Activated T-cell treated with anti-CD3 and anti-CD28 coated beads, Interleukin-2, amount 50 U/mL, for 4 hours (primary cell): ENCODE results near the gene ARRDC3. TPM values are rescaled to one million over a fixed set of nuclear protein-coding genes. Genes with fewer than 3 reads are reported as not detected.
A peak's percentile ranks its signal among the peaks of the same experiment; 100 is the strongest.
"Not testable (repeated sequence)": the region's sequence is repeated elsewhere in the genome, so short reads cannot be mapped to it uniquely, and the experiment has no call there.

ENCODE experiments used
- ATAC-seq, 2 donors: fragments of 200-7000 bp; cut with Tn5 transposase; one replicate each; pipeline ENCODE4 v1.10.0; 2021
- DNase-seq: peaks from one replicate; pipeline ENCODE4 v3.0.0-alpha.2; 2020
- H3K27me3 Mint-ChIP-seq: one replicate; pipeline ENCODE4 v1.8.0; 2021; ENCODE audit warnings: low read depth, mixed read lengths
- H3K36me3 Mint-ChIP-seq: one replicate; pipeline ENCODE4 v1.8.0; 2022; ENCODE audit warnings: mixed read lengths; ENCODE audit not compliant: insufficient read depth
- H3K4me1 Mint-ChIP-seq: one replicate; pipeline ENCODE4 v1.8.0; 2021; ENCODE audit warnings: low read depth, mixed read lengths
- H3K4me3 Mint-ChIP-seq: one replicate; pipeline ENCODE4 v1.8.0; 2021; ENCODE audit warnings: mild to moderate bottlenecking, moderate library complexity, mixed read lengths
- H3K9me3 Mint-ChIP-seq: one replicate; pipeline ENCODE4 v1.8.0; 2021; ENCODE audit warnings: mixed read lengths
- total RNA-seq, 3 donors: library from RNA; stranded (reverse); gene quantifications; one replicate each; pipeline ENCODE4 v1.2.1, GENCODE V29; 2021

ARRDC3 gene
- total RNA-seq, 3 donors from 2014 or later = 14.5 to 30.2 (median 24.1) TPM

- H3K36me3 Mint-ChIP-seq = peaks cover 2% of the 10 kb centered on the region
- ATAC-seq (no peak), DNase-seq (no peak)
- peaks cover 10% of the 10 kb centered on the region for H3K9me3 Mint-ChIP-seq
- H3K4me1 Mint-ChIP-seq = peaks cover 14% of the 10 kb centered on the region
- no peak overlapping the region for H3K4me3 Mint-ChIP-seq
- no peaks in the 10 kb centered on the region for H3K27me3 Mint-ChIP-seq
These were observed 23.0 kb downstream of the ARRDC3 start for GRCh38 chr5:91359962-91360609.

- H3K4me1 Mint-ChIP-seq = peaks cover 14% of the 10 kb centered on the region
- peaks cover 10% of the 10 kb centered on the region for H3K9me3 Mint-ChIP-seq
- ATAC-seq = no peak
These were observed 25.3 kb downstream of the ARRDC3 start for GRCh38 chr5:91357806-91358205.

GRCh38 chr5:91357012-91357634, 26.0 kb downstream of the ARRDC3 start:
- H3K4me3 Mint-ChIP-seq = no peak overlapping the region
- DNase-seq = no peak
- H3K27me3 Mint-ChIP-seq = no peaks in the 10 kb centered on the region
- peaks cover 10% of the 10 kb centered on the region for H3K9me3 Mint-ChIP-seq
- ATAC-seq = no peak
- peaks cover 2% of the 10 kb centered on the region for H3K36me3 Mint-ChIP-seq
- H3K4me1 Mint-ChIP-seq = peaks cover 12% of the 10 kb centered on the region

More at GRCh38 chr5:91357806-91358205, 25.3 kb downstream of the ARRDC3 start:
- H3K27me3 Mint-ChIP-seq = no peaks in the 10 kb centered on the region
- DNase-seq = no peak
- peaks cover 2% of the 10 kb centered on the region for H3K36me3 Mint-ChIP-seq
- no peak overlapping the region for H3K4me3 Mint-ChIP-seq

- not testable (repeated sequence) for H3K27me3 Mint-ChIP-seq, ATAC-seq, H3K9me3 Mint-ChIP-seq, DNase-seq, H3K4me3 Mint-ChIP-seq, H3K4me1 Mint-ChIP-seq, H3K36me3 Mint-ChIP-seq
These were observed 28.2 kb downstream of the ARRDC3 start for GRCh38 chr5:91354867-91355266.

- no peak for DNase-seq
- Mint-ChIP-seq H3K4me3 (no peak overlapping the region), H3K9me3 (no peaks in the 10 kb centered on the region), H3K36me3 (no peaks in the 10 kb centered on the region), H3K4me1 (no peaks in the 10 kb centered on the region), H3K27me3 (no peaks in the 10 kb centered on the region)
- ATAC-seq = no peak
These were observed 30.1 kb downstream of the ARRDC3 start for GRCh38 chr5:91352831-91353695.

GRCh38 chr5:91345461-91345860, 37.7 kb downstream of the ARRDC3 start:
- ATAC-seq (no peak), DNase-seq (no peak)
- no peak overlapping the region for H3K4me3 Mint-ChIP-seq
- H3K36me3 Mint-ChIP-seq = no peaks in the 10 kb centered on the region
- no peaks in the 10 kb centered on the region for H3K4me1 Mint-ChIP-seq
- no peaks in the 10 kb centered on the region for H3K27me3 Mint-ChIP-seq
- H3K9me3 Mint-ChIP-seq = no peaks in the 10 kb centered on the region

GRCh38 chr5:91344661-91345200, 38.4 kb downstream of the ARRDC3 start:
- not testable (repeated sequence) for H3K4me3 Mint-ChIP-seq, DNase-seq, H3K9me3 Mint-ChIP-seq, ATAC-seq, H3K4me1 Mint-ChIP-seq, H3K27me3 Mint-ChIP-seq, H3K36me3 Mint-ChIP-seq

- no peak for DNase-seq
- H3K27me3 Mint-ChIP-seq = no peaks in the 10 kb centered on the region
- ATAC-seq = no peak
- no peaks in the 10 kb centered on the region for H3K9me3 Mint-ChIP-seq
- H3K4me3 Mint-ChIP-seq = no peak overlapping the region
- no peaks in the 10 kb centered on the region for H3K4me1 Mint-ChIP-seq
- H3K36me3 Mint-ChIP-seq = no peaks in the 10 kb centered on the region
These were observed 39.2 kb downstream of the ARRDC3 start for GRCh38 chr5:91343916-91344315.

- not testable (repeated sequence) for H3K9me3 Mint-ChIP-seq, H3K4me3 Mint-ChIP-seq, H3K36me3 Mint-ChIP-seq, ATAC-seq, H3K4me1 Mint-ChIP-seq, H3K27me3 Mint-ChIP-seq, DNase-seq
These were observed 40.2 kb downstream of the ARRDC3 start for GRCh38 chr5:91342931-91343330.

GRCh38 chr5:91341154-91341553, 42.0 kb downstream of the ARRDC3 start:
- no peaks in the 10 kb centered on the region for H3K9me3 Mint-ChIP-seq
- H3K27me3 Mint-ChIP-seq = no peaks in the 10 kb centered on the region
- no peaks in the 10 kb centered on the region for H3K4me1 Mint-ChIP-seq
- DNase-seq (no peak), ATAC-seq (no peak)
- no peaks in the 10 kb centered on the region for H3K36me3 Mint-ChIP-seq
- no peak overlapping the region for H3K4me3 Mint-ChIP-seq

GRCh38 chr5:91340532-91340931, 42.6 kb downstream of the ARRDC3 start:
- Mint-ChIP-seq H3K36me3 (no peaks in the 10 kb centered on the region), H3K4me3 (no peak overlapping the region), H3K4me1 (no peaks in the 10 kb centered on the region), H3K27me3 (no peaks in the 10 kb centered on the region), H3K9me3 (no peaks in the 10 kb centered on the region)
- DNase-seq (no peak), ATAC-seq (no peak)

- H3K9me3 Mint-ChIP-seq = no peaks in the 10 kb centered on the region
- H3K36me3 Mint-ChIP-seq = no peaks in the 10 kb centered on the region
- ATAC-seq (no peak), DNase-seq (no peak)
- H3K4me1 Mint-ChIP-seq = no peaks in the 10 kb centered on the region
- H3K4me3 Mint-ChIP-seq = no peak overlapping the region
- no peaks in the 10 kb centered on the region for H3K27me3 Mint-ChIP-seq
These were observed 43.9 kb downstream of the ARRDC3 start for GRCh38 chr5:91339063-91339705.

- Mint-ChIP-seq H3K9me3 (no peaks in the 10 kb centered on the region), H3K36me3 (no peaks in the 10 kb centered on the region), H3K4me3 (no peak overlapping the region), H3K4me1 (peaks cover 14% of the 10 kb centered on the region), H3K27me3 (no peaks in the 10 kb centered on the region)
- ATAC-seq (peak; percentile 73 to 86), DNase-seq (no peak)
These were observed 50.7 kb downstream of the ARRDC3 start for GRCh38 chr5:91332267-91333045.
